HG03378 (cell line): Measurements from ENCODE around the gene CPNE7.

Source experiments
- ATAC-seq: cut with Tn5 transposase; IDR thresholded peaks from one replicate; pipeline ENCODE4 v1.9.1; 2021; ENCODE audit warnings: mild to moderate bottlenecking, moderate library complexity; ENCODE audit not compliant: unreplicated experiment

Gene CPNE7

GRCh38 chr16:89575247-89576152 lies at the start of gene CPNE7:
Gene CPNE7, plus strand, starts transcription at chr16:89575758. Its CDS starts 140 bp downstream, at chr16:89575898.
- no peak for ATAC-seq

- ATAC-seq = no peak
Observed at GRCh38 chr16:89529097-89529496, 46.5 kb upstream of the CPNE7 start.

- no peak for ATAC-seq
Observed at GRCh38 chr16:89530401-89531381, 44.9 kb upstream of the CPNE7 start.

- no peak for ATAC-seq
Observed at GRCh38 chr16:89531821-89532526, 43.6 kb upstream of the CPNE7 start.

GRCh38 chr16:89534252-89534756 lies 41.3 kb upstream of the CPNE7 start:
- no peak for ATAC-seq

GRCh38 chr16:89536371-89536770 lies 39.2 kb upstream of the CPNE7 start:
- no peak for ATAC-seq

GRCh38 chr16:89536886-89537548 lies 38.5 kb upstream of the CPNE7 start:
- ATAC-seq = no peak

- no peak for ATAC-seq
Observed at GRCh38 chr16:89537549-89537925, 38.0 kb upstream of the CPNE7 start.

GRCh38 chr16:89538286-89538685 lies 37.3 kb upstream of the CPNE7 start:
- ATAC-seq = no peak

GRCh38 chr16:89540557-89540956 lies 35.0 kb upstream of the CPNE7 start:
- ATAC-seq = no peak

- ATAC-seq = no peak
Observed at GRCh38 chr16:89541792-89542191, 33.8 kb upstream of the CPNE7 start.

- ATAC-seq = no peak
Observed at GRCh38 chr16:89544113-89544512, 31.4 kb upstream of the CPNE7 start.

- ATAC-seq = no peak
Observed at GRCh38 chr16:89544713-89545043, 30.9 kb upstream of the CPNE7 start.

- no peak for ATAC-seq
Observed at GRCh38 chr16:89545044-89545830, 30.3 kb upstream of the CPNE7 start.

GRCh38 chr16:89545831-89546574 lies 29.6 kb upstream of the CPNE7 start:
- ATAC-seq = no peak

GRCh38 chr16:89546781-89547180 lies 28.8 kb upstream of the CPNE7 start:
- ATAC-seq = no peak

- no peak for ATAC-seq
Observed at GRCh38 chr16:89547291-89547690, 28.3 kb upstream of the CPNE7 start.

- no peak for ATAC-seq
Observed at GRCh38 chr16:89547860-89548259, 27.7 kb upstream of the CPNE7 start.
